ENCODE measurements around the gene STMP1. TPM values are rescaled to one million over a fixed set of nuclear protein-coding genes. Genes with fewer than 3 reads are reported as not detected.
A peak's percentile ranks its signal among the peaks of the same experiment; 100 is the strongest.
"Not testable (repeated sequence)": the region's sequence is repeated elsewhere in the genome, so short reads cannot be mapped to it uniquely, and the experiment has no call there.

The STMP1 gene
- total and polyA plus RNA-seq, 11 donors, result 14.7 to 34.7 (median 29.2) TPM

DNA sequence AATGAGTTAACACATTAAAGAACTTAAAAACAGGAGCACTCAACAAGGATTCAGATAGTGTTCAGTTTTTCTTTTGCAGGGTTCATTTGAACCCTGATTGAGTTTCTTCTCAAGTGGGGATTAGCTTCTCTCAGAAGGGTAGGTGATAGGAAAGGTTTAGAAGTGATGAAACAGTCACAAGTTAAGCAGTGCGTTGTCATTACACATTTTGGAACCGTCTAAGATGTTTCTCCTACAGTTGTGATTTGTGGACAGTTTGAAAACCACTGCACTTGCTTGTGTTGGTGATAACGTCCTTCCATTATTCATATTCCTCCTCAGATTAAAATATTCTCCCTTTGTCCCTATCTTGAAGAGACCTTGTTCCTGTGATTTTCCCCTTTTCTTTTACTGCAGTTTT lies 2.7 kb downstream of the STMP1 start:
- DNase-seq (no peak), ATAC-seq (no peak)
- Histone ChIP-seq H3K9me3 (no peaks in the 10 kb centered on the region), H3K27ac (peak overlapping the region in 1 of 12 donors; percentile 23), H3K36me3 (peaks cover 0 to 5% (median 0%) of the 10 kb centered on the region in 9 donors), H3K27me3 (no peaks in the 10 kb centered on the region), H3K4me3 (no peak overlapping the region), H3K4me1 (peaks cover 0 to 65% (median 32%) of the 10 kb centered on the region in 12 donors)
- intact Hi-C loops (cut with DNase I), result loop anchor here in 4 of 10 donors (10.0 kb wide), 3 partner anchors 130 to 340 kb away; partner anchors contain the start of gene MTPN (in 2 of the 4)
- TF ChIP-seq, protein P1, sequence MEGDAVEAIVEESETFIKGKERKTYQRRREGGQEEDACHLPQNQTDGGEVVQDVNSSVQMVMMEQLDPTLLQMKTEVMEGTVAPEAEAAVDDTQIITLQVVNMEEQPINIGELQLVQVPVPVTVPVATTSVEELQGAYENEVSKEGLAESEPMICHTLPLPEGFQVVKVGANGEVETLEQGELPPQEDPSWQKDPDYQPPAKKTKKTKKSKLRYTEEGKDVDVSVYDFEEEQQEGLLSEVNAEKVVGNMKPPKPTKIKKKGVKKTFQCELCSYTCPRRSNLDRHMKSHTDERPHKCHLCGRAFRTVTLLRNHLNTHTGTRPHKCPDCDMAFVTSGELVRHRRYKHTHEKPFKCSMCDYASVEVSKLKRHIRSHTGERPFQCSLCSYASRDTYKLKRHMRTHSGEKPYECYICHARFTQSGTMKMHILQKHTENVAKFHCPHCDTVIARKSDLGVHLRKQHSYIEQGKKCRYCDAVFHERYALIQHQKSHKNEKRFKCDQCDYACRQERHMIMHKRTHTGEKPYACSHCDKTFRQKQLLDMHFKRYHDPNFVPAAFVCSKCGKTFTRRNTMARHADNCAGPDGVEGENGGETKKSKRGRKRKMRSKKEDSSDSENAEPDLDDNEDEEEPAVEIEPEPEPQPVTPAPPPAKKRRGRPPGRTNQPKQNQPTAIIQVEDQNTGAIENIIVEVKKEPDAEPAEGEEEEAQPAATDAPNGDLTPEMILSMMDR (IDR thresholded peaks at IDR 0.05), result no peak
- no peak for TF ChIP-seq POLR2A (IDR thresholded peaks at IDR 0.05)
- 43 to 52% (median 48%) methylated on average over 3 of the region's 3 CpGs for WGBS, 4 donors

DNA sequence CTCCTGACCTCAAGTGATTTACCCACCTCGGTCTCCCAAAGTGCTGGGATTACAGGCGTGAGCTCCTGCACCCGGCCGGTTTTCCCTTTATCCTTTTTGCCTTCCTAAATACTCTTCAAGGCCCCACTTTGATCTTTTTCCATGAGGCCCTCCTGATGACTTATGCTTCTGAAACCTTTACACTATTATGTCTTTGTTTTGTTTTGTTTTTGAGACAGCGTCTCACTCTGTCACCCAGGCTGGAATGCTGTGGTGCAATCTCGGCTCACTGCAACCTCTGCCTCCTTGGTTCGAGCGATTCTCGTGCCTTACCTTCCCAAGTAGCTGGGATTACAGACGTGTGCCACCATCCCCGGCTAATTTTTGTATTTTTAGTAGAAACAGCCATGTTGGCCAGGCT lies 3.8 kb downstream of the STMP1 start:
- DNase-seq (no peak), ATAC-seq (no peak)
- Histone ChIP-seq H3K9me3 (no peaks in the 10 kb centered on the region), H3K4me1 (peaks cover 5 to 76% (median 38%) of the 10 kb centered on the region in 12 donors), H3K27ac (peak overlapping the region in 4 of 12 donors; percentile 4 to 61 (median 47)), H3K27me3 (no peaks in the 10 kb centered on the region), H3K4me3 (no peak overlapping the region), H3K36me3 (peaks cover 0 to 5% (median 0%) of the 10 kb centered on the region in 9 donors)
- TF ChIP-seq, protein P1 (IDR thresholded peaks at IDR 0.05), result no peak
- TF ChIP-seq POLR2A (IDR thresholded peaks at IDR 0.05), result no peak
- WGBS, 4 donors, result 74 to 87% (median 84%) methylated on average over 11 of the region's 11 CpGs
- intact Hi-C loops (cut with DNase I), result loop anchor here in 4 of 10 donors (10.0 kb wide), 3 partner anchors 129 to 339 kb away; partner anchors contain the start of gene MTPN (in 2 of the 4)

DNA sequence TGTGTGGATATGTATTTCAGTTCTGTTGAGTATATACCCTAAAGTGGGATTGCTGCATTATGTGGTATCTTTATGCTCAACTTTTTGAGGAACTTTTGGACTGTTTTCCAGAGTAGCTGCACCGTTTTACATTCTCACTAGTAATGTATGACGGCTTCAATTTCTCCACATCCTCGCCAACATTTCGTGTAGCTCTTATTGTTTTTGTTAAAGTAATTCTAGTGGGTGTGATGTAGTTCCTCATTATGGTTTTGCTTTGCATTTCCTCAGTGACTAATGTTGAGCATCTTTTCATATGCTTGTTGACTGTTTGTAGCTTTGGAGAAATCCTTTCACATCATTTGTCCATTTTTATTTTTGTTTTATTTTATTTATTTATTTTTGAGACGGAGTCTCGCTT lies 4.5 kb downstream of the STMP1 start:
- no peaks in the 10 kb centered on the region for H3K9me3 ChIP-seq
- H3K27ac ChIP-seq, result peak overlapping the region in 6 of 12 donors; percentile 4 to 61 (median 42)
- peaks cover 0 to 5% (median 0%) of the 10 kb centered on the region in 9 donors for H3K36me3 ChIP-seq
- ATAC-seq (no peak), DNase-seq (no peak)
- no peak overlapping the region for H3K4me3 ChIP-seq
- 61 to 69% (median 65%) methylated on average over 6 of the region's 6 CpGs for WGBS, 4 donors
- peaks cover 5 to 79% (median 43%) of the 10 kb centered on the region in 12 donors for H3K4me1 ChIP-seq
- H3K27me3 ChIP-seq, result no peaks in the 10 kb centered on the region
- TF ChIP-seq, protein P1 (IDR thresholded peaks at IDR 0.05), result no peak
- no peak for TF ChIP-seq POLR2A (IDR thresholded peaks at IDR 0.05)
- intact Hi-C loops (cut with DNase I), result loop anchor here in 4 of 10 donors (10.0 kb wide), 3 partner anchors 128 to 338 kb away; partner anchors contain the start of gene MTPN (in 2 of the 4)

DNA sequence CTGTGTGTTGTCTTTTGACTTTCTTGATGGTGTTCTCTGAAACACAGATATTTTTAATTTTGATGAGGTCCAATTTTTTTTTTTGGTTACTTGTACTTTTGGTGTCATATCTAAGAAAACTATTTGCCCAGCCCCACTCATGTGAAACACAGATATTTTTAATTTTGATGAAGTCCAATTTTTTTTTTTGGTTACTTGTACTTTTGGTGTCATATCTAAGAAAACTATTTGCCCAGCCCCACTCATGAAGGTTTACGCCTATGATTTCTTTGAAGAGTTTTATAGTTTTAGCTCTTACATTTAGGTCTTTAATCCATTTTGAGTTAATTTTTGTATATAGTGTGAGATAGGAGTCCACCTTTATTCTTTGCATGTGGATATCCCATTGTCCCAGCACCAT lies 5.3 kb downstream of the STMP1 start:
- not testable (repeated sequence) for DNase-seq, ATAC-seq
- peak overlapping the region in 3 of 12 donors; percentile 4 to 37 (median 14) for H3K27ac ChIP-seq

DNA sequence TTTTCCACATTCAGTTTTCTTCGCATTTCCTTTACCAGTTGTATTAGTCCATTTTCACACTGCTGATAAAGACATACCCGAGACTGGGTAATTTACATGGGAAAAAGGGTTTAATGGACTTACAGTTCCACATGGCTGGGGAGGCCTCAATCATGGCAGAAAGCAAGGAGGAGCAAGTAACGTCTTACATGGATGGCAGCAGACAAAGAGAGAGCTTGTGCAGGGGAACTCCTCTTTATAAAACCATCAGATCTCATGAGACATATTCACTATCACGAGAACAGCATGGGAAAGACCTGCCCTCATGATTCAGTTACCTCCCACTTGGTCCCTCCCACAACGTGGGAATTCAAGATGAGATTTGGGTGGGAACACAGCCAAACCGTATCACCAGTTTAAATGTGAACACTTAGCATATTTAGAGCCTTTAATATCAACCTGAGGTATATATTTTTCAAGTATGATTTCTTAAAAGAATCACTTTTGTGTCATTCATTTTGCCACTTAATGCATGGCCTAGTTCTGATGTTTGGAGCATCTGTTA lies 6.6 kb downstream of the STMP1 start:
- H3K4me3 ChIP-seq, ATAC-seq, H3K9me3 ChIP-seq, H3K27me3 ChIP-seq, DNase-seq: not testable (repeated sequence)
- peaks cover 0 to 11% (median 0%) of the 10 kb centered on the region in 9 donors for H3K36me3 ChIP-seq
- intact Hi-C loops (cut with DNase I), result loop anchor here in 4 of 10 donors (10.0 kb wide), 3 partner anchors 126 to 336 kb away; partner anchors contain the start of gene MTPN (in 2 of the 4)
- H3K27ac ChIP-seq, result peak overlapping the region in 1 of 12 donors; percentile 50
- WGBS, 4 donors, result 50 to 65% (median 57%) methylated on average over 6 of the region's 6 CpGs
- H3K4me1 ChIP-seq, result peaks cover 5 to 81% (median 47%) of the 10 kb centered on the region in 12 donors

More for the DNA sequence above, 5.3 kb downstream of the STMP1 start:
- not testable (repeated sequence) for H3K27me3 ChIP-seq, H3K36me3 ChIP-seq, H3K4me3 ChIP-seq, H3K9me3 ChIP-seq
- 98 to 100% (median 100%) methylated on average over 1 of the region's 1 CpG for WGBS, 4 donors
- intact Hi-C loops (cut with DNase I), result loop anchor here in 4 of 10 donors (10.0 kb wide), 3 partner anchors 127 to 337 kb away; partner anchors contain the start of gene MTPN (in 2 of the 4)
- peaks cover 5 to 84% (median 49%) of the 10 kb centered on the region in 12 donors for H3K4me1 ChIP-seq
